Measurements from ENCODE around the gene SERPINE2.

- TF ChIP-seq CTCF (IDR thresholded peaks at IDR 0.05 in 8 of 11, conservative IDR thresholded peaks at IDR 0.05 in 3 of 11) (no peak), POLR2A (IDR thresholded peaks at IDR 0.05) (no peak), POLR2AphosphoS5 (IDR thresholded peaks at IDR 0.05) (no peak)
Measured at GRCh38 chr2:223981241-223981640, 57.8 kb downstream of the SERPINE2 start.
